ENCODE measurements around the gene ATP1B4. TPM values are rescaled to one million over a fixed set of nuclear protein-coding genes. Genes with fewer than 3 reads are reported as not detected.

The ATP1B4 gene
- total and polyA plus RNA-seq, 9 of the 15 experiments (the other 6 are each of a cell fraction or from before 2014, with no cell fraction given) = 0.04 to 0.18 TPM; not detected in 7

- intact Hi-C loops (cut with micrococcal nuclease) = no loop called here
- H3K4me1 ChIP-seq (replicated peaks in 1 of 2; ENCODE audit: control insufficient read depth in 2 of 2, insufficient read depth in 2 of 2, low read length in 2 of 2) = peaks cover 0 to 23% of the 10 kb centered on the region in 2 experiments; a peak in 2 of 5 replicates
- POLR2A ChIA-PET = no interaction called here
- H2AFZ ChIP-seq (ENCODE audit: low read depth, low read length) = no peak overlapping the region
- no peak overlapping the region for H3K4me3 ChIP-seq
- H3K79me2 ChIP-seq (ENCODE audit: control insufficient read depth, insufficient read depth, low read length) = no peaks in the 10 kb centered on the region
- H3K9me1 ChIP-seq (ENCODE audit: control insufficient read depth, insufficient read depth, low read length) = no peaks in the 10 kb centered on the region
- BruUV-seq (replicated peaks) = no TSS peak
- no peak for DNase-seq (ENCODE audit: extremely low read depth in 1 of 4, low spot score in 3 of 4)
- no peaks in the 10 kb centered on the region for H4K20me1 ChIP-seq (replicated peaks; ENCODE audit: control insufficient read depth, insufficient read depth, low read length)
- no peaks in the 10 kb centered on the region for H3K36me3 ChIP-seq (ENCODE audit: control insufficient read depth, insufficient read depth, low read length)
- H3K9me3 ChIP-seq (replicated peaks; ENCODE audit: control insufficient read depth, insufficient read depth, low read depth, low read length) = 0 out of 2 replicates have a peak, but pooled peaks cover 4% of the 10 kb centered on the region
- in situ Hi-C loops (cut with MboI) = no loop called here
- H3K4me2 ChIP-seq (ENCODE audit: insufficient read depth, low read length) = no peak overlapping the region
- no peak overlapping the region for H3K27ac ChIP-seq (ENCODE audit: extremely low read depth, low read depth, low read length)
- WGBS (ENCODE audit: insufficient coverage, low coverage, missing lambda C conversion rate) = 38% methylated on average over 1 of the region's 1 CpG
- CTCF ChIA-PET (ENCODE audit: low intra/inter-chr PET ratio) = no interaction called here
- TF ChIP-seq ZBTB1 (CRISPR knock-in tag; IDR thresholded peaks at IDR 0.05; ENCODE audit: borderline replicate concordance, low read depth) = no peak
- TF ChIP-seq OTX1 (CRISPR knock-in tag; IDR thresholded peaks at IDR 0.05) = no peak
- TF ChIP-seq ARNT (IDR thresholded peaks at IDR 0.05) = no peak
- TF ChIP-seq MCM3 (IDR thresholded peaks at IDR 0.05) = no peak
- TF ChIP-seq GTF2A2 (tag; IDR thresholded peaks at IDR 0.05) = no peak
- no peak for TF ChIP-seq MTF1 (CRISPR knock-in tag; IDR thresholded peaks at IDR 0.05; ENCODE audit: borderline replicate concordance)
- no peak for TF ChIP-seq PTRF (tag; IDR thresholded peaks at IDR 0.05)
- TF ChIP-seq TFAM (CRISPR knock-in tag; conservative IDR thresholded peaks at IDR 0.05) = no peak
- TF ChIP-seq MCM5 (IDR thresholded peaks at IDR 0.05; ENCODE audit: low read depth) = no peak
- no peak for TF ChIP-seq ZNF140 (CRISPR knock-in tag; IDR thresholded peaks at IDR 0.05)
- no peak for FAIRE-seq
- ATAC-seq = no peak
- H3K9ac ChIP-seq (ENCODE audit: insufficient read depth in 1 of 2, low read depth in 2 of 2, low read length in 2 of 2) = no peak overlapping the region
- no peaks in the 10 kb centered on the region for H3K27me3 ChIP-seq (ENCODE audit: control insufficient read depth in 2 of 2, insufficient read depth in 2 of 2, low read length in 2 of 2)
These were observed 29.5 kb upstream of the ATP1B4 start for GRCh38 chrX:120332394-120332793.
